GM12872 (cell line): ENCODE data around the gene INPP5D.
A peak's percentile ranks its signal among the peaks of the same experiment; 100 is the strongest.

Source experiments
- TF ChIP-seq, protein P1 (sequence below): IDR thresholded peaks from 3 replicates; pipeline ENCODE4 v1.5.1; 2011; ENCODE audit warnings: low read depth, mild to moderate bottlenecking, low read length, moderate library complexity; ENCODE audit not compliant: insufficient read depth

The INPP5D gene

DNA sequence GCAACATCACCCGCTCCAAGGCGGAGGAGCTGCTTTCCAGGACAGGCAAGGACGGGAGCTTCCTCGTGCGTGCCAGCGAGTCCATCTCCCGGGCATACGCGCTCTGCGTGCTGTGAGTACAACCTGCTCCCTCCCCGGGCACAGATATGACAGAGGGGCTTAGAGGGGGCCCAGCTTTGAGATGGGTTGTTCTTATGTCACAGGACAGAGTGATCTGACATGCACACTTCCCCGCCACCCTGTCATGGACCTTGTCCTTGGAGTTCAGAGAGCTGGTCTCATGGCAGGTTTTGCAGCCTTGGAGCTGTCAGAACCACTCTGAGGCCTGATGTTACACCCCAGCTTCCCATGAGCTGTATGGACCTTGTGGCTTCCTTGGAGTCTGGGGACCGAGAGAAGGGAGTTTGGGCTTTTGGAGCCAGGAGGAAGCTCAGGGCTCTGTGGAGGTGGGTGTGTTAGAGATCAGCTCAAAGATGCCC is 398 bp downstream of the INPP5D start:
- TF ChIP-seq, protein P1, sequence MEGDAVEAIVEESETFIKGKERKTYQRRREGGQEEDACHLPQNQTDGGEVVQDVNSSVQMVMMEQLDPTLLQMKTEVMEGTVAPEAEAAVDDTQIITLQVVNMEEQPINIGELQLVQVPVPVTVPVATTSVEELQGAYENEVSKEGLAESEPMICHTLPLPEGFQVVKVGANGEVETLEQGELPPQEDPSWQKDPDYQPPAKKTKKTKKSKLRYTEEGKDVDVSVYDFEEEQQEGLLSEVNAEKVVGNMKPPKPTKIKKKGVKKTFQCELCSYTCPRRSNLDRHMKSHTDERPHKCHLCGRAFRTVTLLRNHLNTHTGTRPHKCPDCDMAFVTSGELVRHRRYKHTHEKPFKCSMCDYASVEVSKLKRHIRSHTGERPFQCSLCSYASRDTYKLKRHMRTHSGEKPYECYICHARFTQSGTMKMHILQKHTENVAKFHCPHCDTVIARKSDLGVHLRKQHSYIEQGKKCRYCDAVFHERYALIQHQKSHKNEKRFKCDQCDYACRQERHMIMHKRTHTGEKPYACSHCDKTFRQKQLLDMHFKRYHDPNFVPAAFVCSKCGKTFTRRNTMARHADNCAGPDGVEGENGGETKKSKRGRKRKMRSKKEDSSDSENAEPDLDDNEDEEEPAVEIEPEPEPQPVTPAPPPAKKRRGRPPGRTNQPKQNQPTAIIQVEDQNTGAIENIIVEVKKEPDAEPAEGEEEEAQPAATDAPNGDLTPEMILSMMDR = no peak

DNA sequence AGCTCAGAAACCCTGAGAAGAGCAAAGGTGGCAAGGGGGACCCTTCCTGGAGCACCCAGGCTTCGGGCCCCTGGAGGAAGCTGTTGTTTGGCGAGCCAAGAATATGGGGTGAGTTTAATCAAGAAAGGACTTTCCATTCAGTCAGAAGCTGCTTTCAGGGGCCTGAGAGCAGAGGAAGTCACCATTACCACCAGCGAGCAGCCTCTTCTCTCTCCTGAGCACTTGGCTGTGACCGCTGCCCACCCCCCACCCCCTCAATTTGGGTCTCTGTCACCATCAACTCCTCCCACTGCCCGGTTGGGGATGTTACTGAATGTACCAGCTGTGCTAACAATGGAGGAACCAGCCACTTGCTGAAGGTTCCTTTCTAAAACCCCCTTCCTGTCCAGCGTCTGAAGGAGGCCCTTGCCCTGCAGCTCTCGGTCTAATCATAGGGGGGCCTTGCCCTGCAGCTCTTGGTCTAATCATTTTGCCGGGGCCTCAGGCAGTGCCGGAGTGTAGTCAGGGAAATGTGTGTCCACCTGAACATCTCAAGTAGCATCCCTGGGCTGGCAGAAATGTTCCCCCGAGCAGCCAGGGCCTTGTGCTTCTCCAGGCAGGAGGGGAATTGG is 943 bp downstream of the INPP5D start:
- TF ChIP-seq, protein P1 = no peak

DNA sequence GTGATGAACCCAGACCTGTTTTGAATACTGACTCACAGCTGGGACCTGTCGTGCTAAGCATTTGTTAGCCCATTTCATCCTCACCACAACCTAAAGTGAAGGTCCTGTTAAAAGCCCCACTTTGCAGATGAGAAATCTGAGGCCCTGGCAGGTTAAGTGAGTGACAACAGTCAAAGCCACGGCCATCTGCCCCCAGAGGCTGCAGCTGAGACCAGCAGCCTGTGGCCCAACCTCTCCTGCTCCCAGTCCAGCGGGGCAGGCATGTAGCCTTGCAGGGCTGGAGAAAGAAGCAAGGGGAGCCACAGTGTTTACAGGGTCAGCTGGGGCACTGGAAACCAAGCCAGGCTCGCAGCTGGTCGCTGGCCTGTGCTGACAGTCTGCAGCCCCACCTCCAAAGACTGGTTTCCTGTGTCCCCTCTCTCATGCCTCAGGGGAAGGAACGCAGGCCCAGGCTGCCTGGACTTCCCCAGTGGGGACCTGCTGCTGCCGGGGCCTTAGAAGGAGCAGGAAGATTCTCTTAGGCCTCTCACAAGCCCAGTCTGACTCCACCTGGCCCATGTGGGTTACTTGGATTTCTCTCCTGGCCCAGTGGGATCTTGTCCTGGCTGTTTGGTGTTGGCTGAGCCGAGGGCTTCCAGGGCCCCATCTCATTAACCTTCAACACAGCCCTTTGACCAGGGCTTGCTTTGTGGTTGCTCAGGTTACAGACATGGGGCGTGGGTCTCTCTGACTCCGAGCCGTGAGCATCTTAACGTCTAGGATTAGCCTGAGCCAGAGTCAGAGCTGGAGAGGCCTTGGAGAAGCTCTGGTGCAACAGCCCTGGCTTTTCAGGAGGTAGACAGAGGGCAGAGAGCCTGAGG is 1.7 kb downstream of the INPP5D start:
- TF ChIP-seq, protein P1 = peak; percentile 78

DNA sequence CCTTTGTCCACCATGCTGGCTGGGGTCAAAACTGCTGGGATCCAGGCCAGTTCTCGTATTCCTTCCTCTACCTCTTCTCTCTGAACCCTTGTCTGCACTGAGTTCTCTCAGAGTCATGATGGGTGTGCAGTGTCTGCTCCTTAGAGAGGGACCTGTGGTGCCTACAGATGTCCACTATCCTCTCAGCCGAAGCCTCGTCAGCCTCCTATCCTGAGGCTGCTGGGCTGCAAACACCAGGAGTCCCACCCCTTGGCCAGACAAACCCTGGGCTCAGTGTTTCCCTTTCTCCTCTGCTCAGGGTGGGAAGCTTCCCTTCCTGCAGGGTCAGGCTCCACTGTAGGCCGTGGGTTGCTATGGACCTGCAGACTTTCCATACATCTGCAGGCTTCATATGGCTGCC is 2.3 kb downstream of the INPP5D start:
- TF ChIP-seq, protein P1 = no peak

DNA sequence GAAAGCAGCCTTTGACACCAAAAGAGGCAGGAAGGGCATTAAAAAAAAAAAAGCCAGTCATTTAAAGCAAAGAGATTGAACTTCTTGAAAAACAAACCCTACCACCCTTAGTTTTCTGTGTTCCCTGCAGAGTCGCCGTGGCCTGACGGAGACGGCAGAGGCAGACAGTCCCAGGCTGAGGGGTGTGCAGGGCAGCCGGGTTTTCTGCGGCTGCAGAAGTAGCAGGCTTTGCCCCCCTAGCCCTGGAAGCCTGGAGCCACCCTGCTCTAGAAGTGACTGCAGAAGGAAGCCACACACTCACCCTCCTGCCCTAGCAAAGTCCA is 2.8 kb downstream of the INPP5D start:
- TF ChIP-seq, protein P1 = no peak

DNA sequence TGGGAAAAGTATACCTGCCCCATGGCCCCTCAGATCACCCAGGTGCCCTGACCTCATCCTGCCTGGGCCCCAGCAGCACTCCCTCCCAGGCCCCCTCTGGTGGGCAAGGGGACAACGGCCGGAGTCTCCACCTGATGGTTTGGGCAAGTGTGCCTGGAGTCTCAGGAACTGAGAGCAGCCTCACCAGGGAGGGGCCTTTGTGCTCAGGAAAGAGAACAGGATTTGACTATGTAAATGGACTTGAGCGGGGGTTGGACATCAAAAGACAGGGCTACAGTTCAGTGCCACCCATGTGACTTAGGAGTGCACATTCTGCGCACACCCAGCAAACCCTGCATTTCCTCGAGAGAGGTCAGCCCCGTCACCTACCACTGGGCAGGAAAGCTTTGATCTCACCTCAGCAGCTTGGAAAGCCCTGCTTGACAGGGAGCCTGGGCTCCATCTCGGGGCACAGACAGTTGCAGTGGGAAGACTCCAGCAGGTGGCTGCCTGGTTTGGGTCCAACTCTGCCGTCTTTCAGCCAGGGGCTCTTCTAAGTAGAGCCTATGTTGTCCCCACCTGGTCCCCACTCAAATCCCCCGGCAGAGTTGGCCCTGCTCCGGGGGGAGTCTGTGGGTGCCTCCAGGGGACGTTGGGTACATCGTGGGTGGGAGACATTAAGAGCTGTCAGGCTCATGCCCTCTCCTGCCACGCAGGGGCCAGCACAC is 3.3 kb downstream of the INPP5D start:
- TF ChIP-seq, protein P1 = peak; percentile 57; the same call in 2 of the 3 replicates

DNA sequence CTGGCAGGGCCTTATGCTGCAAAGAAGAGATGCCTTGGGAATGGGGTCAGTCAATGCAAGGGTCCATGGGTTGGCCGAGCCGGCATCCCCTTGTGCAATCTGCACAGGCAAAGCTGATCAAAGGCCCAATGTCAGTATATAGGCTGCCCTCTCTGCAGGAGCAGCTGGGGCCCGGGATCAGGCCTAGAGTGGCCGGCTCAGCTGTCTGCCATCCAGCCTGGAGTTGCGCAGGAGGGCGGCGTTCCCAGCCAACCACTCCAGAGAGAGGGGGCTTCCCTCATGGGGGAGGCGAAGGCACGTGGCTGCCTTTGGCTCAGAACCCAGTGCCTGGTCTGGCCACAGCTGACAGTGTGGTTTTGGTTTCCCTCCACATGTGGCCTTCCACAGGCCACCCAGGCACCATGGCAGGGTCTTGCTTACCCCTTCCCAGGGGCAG is 3.9 kb downstream of the INPP5D start:
- TF ChIP-seq, protein P1 = no peak
